NB4 (cell line): ENCODE measurements around the gene SH3D19.

Experiments
- DNase-seq: peaks from one replicate; pipeline ENCODE4 v3.0.0; 2010; ENCODE audit warnings: low read depth
- H3K4me3 ChIP-seq: one replicate; pipeline ENCODE4 v1.5.1; 2011; ENCODE audit warnings: mild to moderate bottlenecking, low read depth, low read length, moderate library complexity
- CTCF ChIP-seq: IDR thresholded peaks from one replicate; pipeline ENCODE4 v1.5.1; 2012; ENCODE audit warnings: low read depth, low read length
- MYC ChIP-seq: IDR thresholded peaks from 2 replicates; pipeline ENCODE4 v1.6.1; 2011; ENCODE audit warnings: low read depth, low read length
- POLR2A ChIP-seq: IDR thresholded peaks from 2 replicates; pipeline ENCODE4 v1.6.1; 2011; ENCODE audit warnings: mild to moderate bottlenecking; ENCODE audit not compliant: insufficient read length; ENCODE audit errors: extremely low read depth
- TF ChIP-seq, protein P1 (sequence below): IDR thresholded peaks from 2 replicates; pipeline ENCODE4 v1.6.1; 2011; ENCODE audit warnings: low read depth, low read length

SH3D19 gene

GRCh38 chr4:151219948-151220347 is 105.5 kb downstream of the SH3D19 start:
- H3K4me3 ChIP-seq = no peak overlapping the region
- no peak for DNase-seq
- TF ChIP-seq POLR2A (no peak), CTCF (no peak), MYC (no peak)
- TF ChIP-seq, protein P1, sequence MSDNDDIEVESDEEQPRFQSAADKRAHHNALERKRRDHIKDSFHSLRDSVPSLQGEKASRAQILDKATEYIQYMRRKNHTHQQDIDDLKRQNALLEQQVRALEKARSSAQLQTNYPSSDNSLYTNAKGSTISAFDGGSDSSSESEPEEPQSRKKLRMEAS = no peak

DNA sequence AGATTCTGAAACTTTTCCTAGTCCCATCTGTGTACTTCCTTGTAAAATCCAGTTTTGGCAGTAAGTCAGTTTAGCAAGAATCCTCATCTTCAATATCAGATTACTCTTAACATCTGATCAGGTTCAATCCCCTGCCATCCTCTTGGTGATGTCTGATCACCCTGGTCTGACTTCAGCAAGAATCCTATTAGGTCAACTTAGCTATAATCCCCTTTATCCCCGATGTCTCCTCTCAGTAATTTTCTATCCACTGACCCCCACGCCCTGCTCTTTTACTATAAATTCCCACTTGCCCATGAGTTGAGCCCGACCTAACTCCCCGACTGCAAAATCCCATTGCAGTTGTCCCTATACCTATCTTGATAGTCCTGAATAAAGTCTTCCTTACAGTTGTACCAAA is 106.3 kb downstream of the SH3D19 start:
- TF ChIP-seq POLR2A (no peak), CTCF (no peak), MYC (no peak)
- TF ChIP-seq, protein P1 = no peak
- no peak overlapping the region for H3K4me3 ChIP-seq
- no peak for DNase-seq

DNA sequence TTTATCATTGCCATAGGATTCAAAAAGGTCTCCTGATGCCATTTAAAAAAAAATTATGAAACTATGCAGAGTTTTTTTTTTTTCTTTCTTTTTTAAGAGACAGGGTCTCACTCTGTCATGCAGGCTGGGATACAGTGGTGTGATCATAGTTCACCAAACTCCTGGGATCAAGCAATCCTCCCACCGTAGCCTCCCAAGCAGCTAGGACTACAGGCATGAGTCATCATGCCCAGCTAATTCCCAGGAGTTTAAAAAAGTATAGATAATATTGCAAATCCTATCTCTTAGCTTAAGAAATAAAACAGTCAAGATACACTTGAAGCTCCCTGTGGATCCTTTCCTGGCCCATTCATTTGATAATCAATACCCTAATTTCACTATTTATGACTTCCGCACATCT is 107.1 kb downstream of the SH3D19 start:
- no peak overlapping the region for H3K4me3 ChIP-seq
- DNase-seq = no peak
- TF ChIP-seq POLR2A = no peak

DNA sequence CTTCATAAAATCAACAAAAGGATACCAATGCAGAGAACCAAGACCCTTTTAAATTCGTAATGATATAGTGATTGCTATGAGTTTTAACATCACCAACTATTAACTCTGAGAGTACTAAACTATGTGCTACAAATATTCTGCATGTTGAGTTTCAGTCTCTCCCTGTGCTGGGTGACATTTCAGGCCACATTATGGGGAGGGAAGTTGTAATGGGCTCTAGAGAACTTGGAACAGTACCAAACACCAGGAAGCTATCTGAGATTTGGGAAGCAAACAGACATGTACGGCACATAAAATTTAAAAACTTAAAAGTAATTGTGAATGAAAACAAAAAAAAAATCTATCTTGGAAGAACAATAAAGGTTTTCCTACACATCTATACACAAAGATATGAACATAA is 108.1 kb downstream of the SH3D19 start:
- TF ChIP-seq, protein P1 = no peak
- TF ChIP-seq CTCF (no peak), POLR2A (no peak), MYC (no peak)
- H3K4me3 ChIP-seq = no peak overlapping the region
- DNase-seq = no peak

DNA sequence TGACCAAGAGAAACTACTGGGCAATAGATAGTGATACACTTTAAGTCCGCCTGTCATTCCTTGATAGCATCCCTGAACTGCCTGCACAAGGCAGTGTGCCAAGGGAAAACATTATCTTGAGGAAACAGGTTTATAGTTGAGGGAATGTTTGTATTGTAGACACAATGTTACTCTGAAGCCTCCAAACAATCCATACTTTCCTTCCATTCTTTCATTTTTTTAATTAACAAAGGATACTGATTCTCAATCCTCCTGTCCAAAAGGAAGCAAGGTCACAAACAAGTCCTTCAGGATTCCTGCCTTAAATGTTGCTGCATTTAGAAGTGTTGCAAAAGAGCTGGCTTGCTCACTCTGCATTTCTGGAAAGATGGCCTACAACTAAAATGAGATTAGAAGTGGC is 110.1 kb downstream of the SH3D19 start:
- no peak for DNase-seq
- H3K4me3 ChIP-seq = no peak overlapping the region
- TF ChIP-seq POLR2A = no peak
- TF ChIP-seq CTCF = no peak
- no peak for TF ChIP-seq MYC
- TF ChIP-seq, protein P1 = no peak

GRCh38 chr4:151207868-151208267 is 117.5 kb downstream of the SH3D19 start:
- TF ChIP-seq POLR2A (no peak), CTCF (no peak), MYC (no peak)
- TF ChIP-seq, protein P1 = no peak
- H3K4me3 ChIP-seq = no peak overlapping the region
- no peak for DNase-seq
